ENCODE data around the gene YWHAQ. TPM values are rescaled to one million over a fixed set of nuclear protein-coding genes. Genes with fewer than 3 reads are reported as not detected.
"Not testable (repeated sequence)": the region's sequence is repeated elsewhere in the genome, so short reads cannot be mapped to it uniquely, and the experiment has no call there.

The YWHAQ gene
- total RNA-seq, 2 experiments from 2014 or later = 341 to 368 TPM

DNA sequence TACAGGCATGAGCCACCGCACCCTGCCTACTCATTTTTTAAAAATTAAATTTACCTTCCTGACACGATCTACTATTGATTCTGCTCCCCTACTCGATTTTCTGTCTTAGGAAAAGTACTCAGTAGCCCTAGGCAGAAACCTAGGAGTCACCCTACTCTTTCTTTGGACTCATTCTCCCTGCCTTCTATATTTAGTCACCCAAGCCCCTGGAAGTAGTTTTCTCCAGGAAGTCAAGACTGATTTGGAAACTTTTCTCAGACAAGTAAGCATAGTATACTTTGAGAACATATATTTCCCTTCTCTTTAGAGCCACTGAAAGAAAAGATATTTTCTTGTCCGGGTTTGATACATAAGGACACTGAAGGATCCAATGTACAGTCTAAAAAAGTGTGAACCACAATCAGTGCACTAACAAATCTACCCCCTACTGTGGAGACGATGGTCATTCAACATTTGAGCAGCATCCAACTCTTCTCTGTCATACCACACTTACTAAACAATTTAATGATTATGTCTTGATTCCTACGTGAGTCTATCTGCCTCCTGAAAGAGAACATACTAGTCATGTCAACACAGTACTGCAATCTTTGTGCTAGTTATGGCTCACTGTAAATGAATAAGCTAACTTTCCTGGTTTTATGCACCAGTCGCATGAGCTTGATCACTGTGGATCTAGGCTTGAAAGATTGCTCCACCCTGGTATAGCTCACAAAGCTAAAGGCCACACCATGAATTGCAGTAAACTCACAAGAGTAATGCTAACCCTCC is 19.8 kb downstream of the YWHAQ start:
- TF ChIP-seq CTCF (IDR thresholded peaks at IDR 0.05) = no peak
- ATAC-seq = no peak
- peaks cover 82% of the 10 kb centered on the region for H3K4me1 Mint-ChIP-seq (ENCODE audit: low read depth)
- CTCF ChIA-PET = no interaction called here
- intact Hi-C loops (cut with micrococcal nuclease) = no loop called here
- no peak for DNase-seq
- peak overlapping the region; percentile 63 for H3K27ac Mint-ChIP-seq
- POLR2A ChIA-PET = interaction anchor here (1.0 kb wide), 1 partner anchor 138 kb away, joined by 3 read pairs; no protein-coding TSS in a partner anchor
- H3K36me3 Mint-ChIP-seq (ENCODE audit: low read depth) = peaks cover 49% of the 10 kb centered on the region
- H3K27me3 Mint-ChIP-seq = no peaks in the 10 kb centered on the region
- H3K9me3 Mint-ChIP-seq = no peaks in the 10 kb centered on the region
- H3K4me3 Mint-ChIP-seq = no peak overlapping the region

GRCh38 chr2:9608491-9608890 is 22.3 kb downstream of the YWHAQ start:
- DNase-seq; H3K9me3 Mint-ChIP-seq; ATAC-seq; intact Hi-C loops (cut with micrococcal nuclease); H3K27me3 Mint-ChIP-seq: not testable (repeated sequence)
- ChIA-PET CTCF (interaction anchor here (0.8 to 2.3 kb wide), 10 partner anchors 9 to 162 kb away, joined by 3 to 8 read pairs (median 3); partner anchors contain the start of gene YWHAQ), POLR2A (interaction anchor here (0.6 to 2.0 kb wide), 14 partner anchors 9 to 234 kb away, joined by 3 to 16 read pairs (median 5); partner anchors contain the start of genes ADAM17, TAF1B and YWHAQ)
- Mint-ChIP-seq H3K4me3 (peak overlapping the region; percentile 62), H3K27ac (peak overlapping the region; percentile 87), H3K4me1 (ENCODE audit: low read depth) (peaks cover 77% of the 10 kb centered on the region), H3K36me3 (ENCODE audit: low read depth) (peaks cover 52% of the 10 kb centered on the region)

GRCh38 chr2:9602412-9602811 is 28.4 kb downstream of the YWHAQ start:
- DNase-seq (no peak), ATAC-seq (no peak)
- CTCF ChIA-PET = no interaction called here
- POLR2A ChIA-PET = interaction anchor here (0.9 to 1.5 kb wide), 2 partner anchors 11 to 43 kb away, joined by 3 read pairs; no protein-coding TSS in a partner anchor
- Mint-ChIP-seq H3K4me3 (no peak overlapping the region), H3K27ac (no peak overlapping the region), H3K36me3 (ENCODE audit: low read depth) (peaks cover 75% of the 10 kb centered on the region), H3K9me3 (peaks cover 26% of the 10 kb centered on the region), H3K4me1 (ENCODE audit: low read depth) (peaks cover 58% of the 10 kb centered on the region), H3K27me3 (no peaks in the 10 kb centered on the region)
- intact Hi-C loops (cut with micrococcal nuclease) = no loop called here
- no peak for TF ChIP-seq CTCF (IDR thresholded peaks at IDR 0.05)

- Mint-ChIP-seq H3K27ac (no peak overlapping the region), H3K27me3 (no peaks in the 10 kb centered on the region), H3K4me3 (no peak overlapping the region), H3K36me3 (ENCODE audit: low read depth) (peaks cover 76% of the 10 kb centered on the region), H3K9me3 (peaks cover 26% of the 10 kb centered on the region), H3K4me1 (ENCODE audit: low read depth) (peaks cover 60% of the 10 kb centered on the region)
- CTCF ChIA-PET = no interaction called here
- ATAC-seq = no peak
- DNase-seq = no peak
- no peak for TF ChIP-seq CTCF (IDR thresholded peaks at IDR 0.05)
- POLR2A ChIA-PET = interaction anchor here (0.5 to 1.5 kb wide), 2 partner anchors 12 to 29 kb away, joined by 3 read pairs; partner anchors contain the start of gene YWHAQ
- intact Hi-C loops (cut with micrococcal nuclease) = no loop called here
These were observed 29.4 kb downstream of the YWHAQ start for GRCh38 chr2:9601397-9601796.

DNA sequence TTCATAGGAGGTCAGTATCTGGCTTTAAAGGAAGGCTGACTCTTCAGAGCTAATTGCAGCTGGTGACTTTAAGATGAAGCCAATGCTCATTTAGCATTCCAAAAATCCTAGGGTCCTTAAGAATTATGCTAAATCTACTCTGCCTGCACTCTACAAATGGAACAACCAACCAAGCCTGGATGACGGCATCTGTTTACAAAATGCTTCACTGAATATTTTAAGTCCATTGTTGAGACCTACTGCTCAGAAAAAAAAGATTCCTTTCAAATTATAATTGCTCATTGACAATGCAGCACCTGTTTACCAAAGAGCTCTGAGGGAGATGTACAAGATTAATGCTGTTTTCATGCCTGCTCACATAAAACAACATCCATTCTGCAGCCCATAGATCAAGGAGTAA is 31.4 kb downstream of the YWHAQ start:
- CTCF ChIA-PET = interaction anchor here (1.1 to 1.4 kb wide), 3 partner anchors 31 to 49 kb away, joined by 4 read pairs; partner anchors contain the start of gene ADAM17
- POLR2A ChIA-PET = interaction anchor here (1.6 kb wide), 1 partner anchor 30 kb away, joined by 6 read pairs; no protein-coding TSS in a partner anchor
- peak overlapping the region; percentile 51 for H3K27ac Mint-ChIP-seq
- no peak overlapping the region for H3K4me3 Mint-ChIP-seq
- H3K36me3 Mint-ChIP-seq (ENCODE audit: low read depth) = peaks cover 62% of the 10 kb centered on the region
- no peaks in the 10 kb centered on the region for H3K27me3 Mint-ChIP-seq
- DNase-seq (no peak), ATAC-seq (no peak)
- no peak for TF ChIP-seq CTCF (IDR thresholded peaks at IDR 0.05)
- H3K9me3 Mint-ChIP-seq = peaks cover 22% of the 10 kb centered on the region
- H3K4me1 Mint-ChIP-seq (ENCODE audit: low read depth) = peaks cover 62% of the 10 kb centered on the region
- intact Hi-C loops (cut with micrococcal nuclease) = no loop called here

Measured in activated CD8-positive, alpha-beta T cell treated with anti-CD3 and anti-CD28 coated beads for 36 hours (primary cell).